ENCODE data around the gene PSME4. TPM values are rescaled to one million over a fixed set of nuclear protein-coding genes. Genes with fewer than 3 reads are reported as not detected.
A peak's percentile ranks its signal among the peaks of the same experiment; 100 is the strongest.
"Not testable (repeated sequence)": the region's sequence is repeated elsewhere in the genome, so short reads cannot be mapped to it uniquely, and the experiment has no call there.

PSME4 gene
- total RNA-seq, 1 donor from 2014 or later = 43.9 TPM

GRCh38 chr2:53969968-53970723, 647 bp downstream of the PSME4 start:
- Mint-ChIP-seq H3K27ac (ENCODE audit: unreplicated experiment) (peak overlapping the region; percentile 89), H3K27me3 (ENCODE audit: unreplicated experiment) (no peaks in the 10 kb centered on the region), H3K9me3 (ENCODE audit: unreplicated experiment) (no peaks in the 10 kb centered on the region), H3K4me3 (ENCODE audit: unreplicated experiment) (peak overlapping the region; percentile 83), H3K36me3 (ENCODE audit: unreplicated experiment) (peaks cover 12% of the 10 kb centered on the region), H3K4me1 (ENCODE audit: unreplicated experiment) (peaks cover 39% of the 10 kb centered on the region)
- DNase-seq (ENCODE audit: extremely low spot score, unreplicated experiment) = peak; percentile 84
- no peak for TF ChIP-seq CTCF (IDR thresholded peaks at IDR 0.05)

GRCh38 chr2:53969285-53969967, 1.4 kb downstream of the PSME4 start:
- Mint-ChIP-seq H3K4me1 (ENCODE audit: unreplicated experiment) (peaks cover 40% of the 10 kb centered on the region), H3K36me3 (ENCODE audit: unreplicated experiment) (peaks cover 11% of the 10 kb centered on the region), H3K27me3 (ENCODE audit: unreplicated experiment) (no peaks in the 10 kb centered on the region), H3K9me3 (ENCODE audit: unreplicated experiment) (no peaks in the 10 kb centered on the region), H3K4me3 (ENCODE audit: unreplicated experiment) (peak overlapping the region; percentile 83), H3K27ac (ENCODE audit: unreplicated experiment) (peak overlapping the region; percentile 89)
- no peak for TF ChIP-seq CTCF (IDR thresholded peaks at IDR 0.05)
- DNase-seq (ENCODE audit: extremely low spot score, unreplicated experiment) = no peak

GRCh38 chr2:53964987-53965687, 5.7 kb downstream of the PSME4 start:
- no peak overlapping the region for H3K27ac Mint-ChIP-seq (ENCODE audit: unreplicated experiment)
- H3K9me3 Mint-ChIP-seq (ENCODE audit: unreplicated experiment) = no peaks in the 10 kb centered on the region
- H3K4me1 Mint-ChIP-seq (ENCODE audit: unreplicated experiment) = peaks cover 50% of the 10 kb centered on the region
- peaks cover 2% of the 10 kb centered on the region for H3K36me3 Mint-ChIP-seq (ENCODE audit: unreplicated experiment)
- H3K27me3 Mint-ChIP-seq (ENCODE audit: unreplicated experiment) = no peaks in the 10 kb centered on the region
- DNase-seq (ENCODE audit: extremely low spot score, unreplicated experiment) = no peak
- no peak overlapping the region for H3K4me3 Mint-ChIP-seq (ENCODE audit: unreplicated experiment)
- no peak for TF ChIP-seq CTCF (IDR thresholded peaks at IDR 0.05)

- TF ChIP-seq CTCF (IDR thresholded peaks at IDR 0.05) = no peak
- Mint-ChIP-seq H3K36me3 (ENCODE audit: unreplicated experiment) (peaks cover 2% of the 10 kb centered on the region), H3K4me1 (ENCODE audit: unreplicated experiment) (peaks cover 50% of the 10 kb centered on the region), H3K27ac (ENCODE audit: unreplicated experiment) (no peak overlapping the region), H3K9me3 (ENCODE audit: unreplicated experiment) (no peaks in the 10 kb centered on the region), H3K27me3 (ENCODE audit: unreplicated experiment) (no peaks in the 10 kb centered on the region), H3K4me3 (ENCODE audit: unreplicated experiment) (no peak overlapping the region)
- DNase-seq (ENCODE audit: extremely low spot score, unreplicated experiment) = no peak
These were observed 6.4 kb downstream of the PSME4 start for GRCh38 chr2:53964257-53964952.

- not testable (repeated sequence) for H3K36me3 Mint-ChIP-seq (ENCODE audit: unreplicated experiment); DNase-seq (ENCODE audit: extremely low spot score, unreplicated experiment); H3K4me3 Mint-ChIP-seq (ENCODE audit: unreplicated experiment); H3K9me3 Mint-ChIP-seq (ENCODE audit: unreplicated experiment); H3K27me3 Mint-ChIP-seq (ENCODE audit: unreplicated experiment)
- Mint-ChIP-seq H3K4me1 (ENCODE audit: unreplicated experiment) (peaks cover 31% of the 10 kb centered on the region), H3K27ac (ENCODE audit: unreplicated experiment) (peak overlapping the region; percentile 55)
These were observed 9.1 kb downstream of the PSME4 start for GRCh38 chr2:53961478-53962216.
